NB4 (cell line): ENCODE data around the gene F5.

Experiments
- MYC ChIP-seq: IDR thresholded peaks from 2 replicates; pipeline ENCODE4 v1.6.1; 2011; ENCODE audit warnings: low read depth, low read length
- POLR2A ChIP-seq: IDR thresholded peaks from 2 replicates; pipeline ENCODE4 v1.6.1; 2011; ENCODE audit warnings: mild to moderate bottlenecking; ENCODE audit not compliant: insufficient read length; ENCODE audit errors: extremely low read depth
- TF ChIP-seq, protein P1 (sequence below): IDR thresholded peaks from one replicate; pipeline ENCODE4 v1.5.1; 2012; ENCODE audit warnings: low read depth, low read length
- TF ChIP-seq, protein P2 (sequence below): IDR thresholded peaks from 2 replicates; pipeline ENCODE4 v1.6.1; 2011; ENCODE audit warnings: low read depth, low read length

DNA sequence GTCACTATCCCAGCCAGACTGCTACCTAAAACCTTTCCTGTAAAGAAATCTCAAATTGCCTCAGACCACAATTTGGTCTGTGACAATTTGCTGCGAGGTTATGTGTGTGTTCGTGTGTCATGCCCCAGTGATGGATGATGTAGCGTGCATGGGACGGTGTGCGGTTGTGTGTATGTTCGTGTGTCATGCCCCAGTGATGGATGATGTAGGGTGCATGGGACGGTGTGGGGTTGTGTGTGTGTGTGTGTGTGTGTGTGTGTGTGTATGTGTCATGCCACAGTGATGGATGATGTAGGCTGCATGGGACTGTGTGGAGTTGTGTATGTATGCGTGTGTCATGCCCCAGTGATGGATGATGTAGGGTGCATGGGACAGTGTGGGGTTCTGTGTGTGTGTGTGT lies 34.3 kb upstream of the F5 start:
- TF ChIP-seq, protein P1, sequence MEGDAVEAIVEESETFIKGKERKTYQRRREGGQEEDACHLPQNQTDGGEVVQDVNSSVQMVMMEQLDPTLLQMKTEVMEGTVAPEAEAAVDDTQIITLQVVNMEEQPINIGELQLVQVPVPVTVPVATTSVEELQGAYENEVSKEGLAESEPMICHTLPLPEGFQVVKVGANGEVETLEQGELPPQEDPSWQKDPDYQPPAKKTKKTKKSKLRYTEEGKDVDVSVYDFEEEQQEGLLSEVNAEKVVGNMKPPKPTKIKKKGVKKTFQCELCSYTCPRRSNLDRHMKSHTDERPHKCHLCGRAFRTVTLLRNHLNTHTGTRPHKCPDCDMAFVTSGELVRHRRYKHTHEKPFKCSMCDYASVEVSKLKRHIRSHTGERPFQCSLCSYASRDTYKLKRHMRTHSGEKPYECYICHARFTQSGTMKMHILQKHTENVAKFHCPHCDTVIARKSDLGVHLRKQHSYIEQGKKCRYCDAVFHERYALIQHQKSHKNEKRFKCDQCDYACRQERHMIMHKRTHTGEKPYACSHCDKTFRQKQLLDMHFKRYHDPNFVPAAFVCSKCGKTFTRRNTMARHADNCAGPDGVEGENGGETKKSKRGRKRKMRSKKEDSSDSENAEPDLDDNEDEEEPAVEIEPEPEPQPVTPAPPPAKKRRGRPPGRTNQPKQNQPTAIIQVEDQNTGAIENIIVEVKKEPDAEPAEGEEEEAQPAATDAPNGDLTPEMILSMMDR = no peak
- TF ChIP-seq, protein P2, sequence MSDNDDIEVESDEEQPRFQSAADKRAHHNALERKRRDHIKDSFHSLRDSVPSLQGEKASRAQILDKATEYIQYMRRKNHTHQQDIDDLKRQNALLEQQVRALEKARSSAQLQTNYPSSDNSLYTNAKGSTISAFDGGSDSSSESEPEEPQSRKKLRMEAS = no peak
- no peak for TF ChIP-seq POLR2A
- TF ChIP-seq MYC = no peak
